ENCODE measurements around the gene TNFRSF12A.
"Not testable (repeated sequence)": the region's sequence is repeated elsewhere in the genome, so short reads cannot be mapped to it uniquely, and the experiment has no call there.

The TNFRSF12A gene

GRCh38 chr16:3051494-3051893 is 31.3 kb downstream of the TNFRSF12A start:
- DNase-seq, result no peak

DNA sequence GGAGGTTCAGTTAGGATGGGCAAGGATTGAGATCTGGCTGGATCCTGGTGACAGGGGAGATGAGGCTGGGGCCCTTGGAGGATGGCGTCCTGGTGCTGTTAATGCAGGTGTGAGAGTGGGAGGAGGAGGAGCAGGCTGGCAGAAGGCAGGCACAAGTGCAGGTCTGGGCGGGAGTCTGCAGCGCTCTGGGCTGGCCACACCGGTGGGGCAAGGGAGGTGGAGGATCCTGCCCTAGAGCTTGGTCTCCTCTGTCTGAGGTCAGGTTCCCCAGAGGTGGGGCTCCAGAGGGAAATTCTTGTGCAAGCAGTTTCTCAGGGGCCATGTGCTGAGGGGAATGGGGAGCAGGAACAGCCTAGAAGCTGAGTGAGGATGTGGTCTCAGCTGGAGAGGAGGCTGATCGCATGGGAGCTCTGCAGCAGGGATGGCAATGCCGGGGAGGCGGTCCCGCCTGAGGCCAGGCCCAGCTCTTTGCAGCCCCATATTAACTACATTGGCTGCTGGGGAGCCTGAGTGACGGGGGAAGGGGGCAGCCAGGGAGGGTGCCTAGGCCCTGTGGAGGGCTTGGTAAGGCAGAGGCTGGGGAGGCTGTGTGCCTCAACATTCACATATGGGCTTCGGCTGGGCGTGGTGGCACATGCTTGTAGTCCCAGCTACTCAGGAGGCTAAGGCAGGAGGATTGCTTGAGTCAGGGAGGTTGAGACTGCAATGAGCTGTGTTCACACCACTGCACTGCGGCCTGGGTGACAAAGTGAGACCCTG is 32.6 kb downstream of the TNFRSF12A start:
- DNase-seq, result not testable (repeated sequence)

GRCh38 chr16:3053330-3053710 is 33.2 kb downstream of the TNFRSF12A start:
- not testable (repeated sequence) for DNase-seq

DNA sequence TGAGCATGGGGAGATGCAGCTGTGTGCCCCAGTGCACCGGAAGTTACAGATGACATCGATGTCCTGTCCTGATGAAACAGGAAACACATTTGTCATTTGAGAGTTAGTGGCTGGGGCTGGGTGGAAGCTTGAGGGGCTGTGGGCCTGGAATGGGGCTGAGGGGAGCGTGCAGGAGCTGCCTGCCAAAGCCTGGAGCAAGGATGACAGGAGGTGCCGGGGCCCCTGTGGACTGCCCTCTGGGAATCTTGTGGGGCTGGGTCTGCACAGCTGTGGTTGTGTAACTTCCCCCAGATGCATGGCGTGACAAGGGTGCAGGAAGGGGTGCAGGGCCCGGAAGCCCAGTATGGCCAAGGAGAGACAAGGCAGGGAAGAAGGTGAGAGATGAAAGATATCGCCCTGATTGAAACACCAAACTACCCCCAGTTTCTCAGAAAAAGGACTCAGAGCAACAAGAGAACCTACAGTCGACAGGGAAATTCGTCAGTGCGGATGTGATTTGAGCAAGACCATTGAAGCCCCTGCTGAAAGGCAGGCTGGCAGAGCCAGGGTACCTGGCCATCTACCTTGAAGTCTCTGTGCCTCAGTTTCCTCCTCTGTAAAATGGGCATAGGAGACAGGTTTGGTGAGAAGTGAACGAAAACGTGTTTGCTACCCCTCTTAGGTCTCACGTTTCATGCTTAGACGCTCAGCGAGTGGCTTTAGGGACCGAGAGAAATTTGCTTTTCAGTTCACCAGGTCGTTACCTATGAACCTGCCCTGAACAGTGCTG is 35.0 kb downstream of the TNFRSF12A start:
- no peak for DNase-seq

DNA sequence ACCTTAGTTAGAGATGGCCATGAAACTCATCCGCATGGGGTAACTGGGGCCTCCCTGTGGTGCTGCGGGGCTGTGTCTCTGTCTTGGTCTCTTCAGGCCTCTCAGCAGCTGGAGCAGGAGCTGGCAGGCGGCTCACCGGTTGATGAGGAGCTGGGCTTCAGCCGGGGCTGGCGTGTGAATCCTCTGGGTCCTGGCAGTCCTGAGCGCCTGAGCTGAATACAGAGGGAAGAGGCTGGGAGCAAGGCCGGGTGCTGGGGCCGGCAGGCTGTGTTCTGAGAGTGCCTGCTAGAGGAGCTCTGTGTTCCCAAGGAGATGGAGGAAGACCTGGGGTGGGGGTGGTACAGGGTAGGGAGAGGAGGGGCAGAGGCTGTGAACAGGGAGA is 35.6 kb downstream of the TNFRSF12A start:
- not testable (repeated sequence) for DNase-seq

GRCh38 chr16:3056336-3057180 is 36.4 kb downstream of the TNFRSF12A start:
- no peak for DNase-seq

DNA sequence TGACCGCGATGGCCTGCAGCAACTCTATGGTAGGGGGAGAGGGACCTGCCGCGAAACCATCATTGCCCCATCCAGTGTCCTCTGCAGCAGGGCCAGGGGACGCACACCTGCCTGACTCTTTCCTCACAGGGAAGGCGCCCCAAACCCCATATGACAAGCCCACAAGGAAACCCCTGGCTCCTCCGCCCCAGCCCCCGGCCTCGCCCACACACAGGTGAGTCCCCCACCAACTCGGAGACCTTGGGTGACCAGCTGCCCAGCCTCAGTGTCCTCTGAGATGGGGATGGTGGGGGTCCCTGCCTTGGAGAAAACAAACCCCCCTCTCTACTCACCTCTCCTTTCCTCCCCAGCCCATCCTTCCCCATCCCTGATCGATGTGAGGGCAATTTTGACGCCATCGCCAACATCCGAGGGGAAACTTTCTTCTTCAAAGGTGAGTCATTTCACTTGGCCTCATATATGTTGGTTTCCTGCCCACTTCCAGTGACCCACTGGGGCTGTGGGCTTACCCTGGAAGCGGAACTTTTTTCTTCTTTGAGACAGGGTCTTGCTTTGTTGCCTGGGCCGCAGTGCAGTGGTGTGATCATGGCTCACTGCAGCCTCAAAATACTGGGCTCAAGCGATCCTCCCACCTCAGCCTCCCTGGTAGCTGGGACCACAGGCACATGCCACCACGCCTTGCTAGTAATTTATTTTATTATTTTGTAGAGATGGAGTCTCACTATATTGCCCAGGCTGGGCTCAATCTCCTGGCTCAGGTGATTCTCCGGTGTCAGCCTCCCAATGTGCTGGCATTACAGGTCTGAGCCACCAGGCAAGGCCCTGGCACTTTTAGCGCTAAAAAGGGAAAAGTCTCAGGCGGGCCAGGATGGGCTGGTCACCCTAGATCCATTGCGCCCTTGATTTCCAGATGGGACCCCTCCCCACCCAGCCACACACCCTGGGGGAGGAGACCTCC is 37.3 kb downstream of the TNFRSF12A start:
- no peak for DNase-seq

DNA sequence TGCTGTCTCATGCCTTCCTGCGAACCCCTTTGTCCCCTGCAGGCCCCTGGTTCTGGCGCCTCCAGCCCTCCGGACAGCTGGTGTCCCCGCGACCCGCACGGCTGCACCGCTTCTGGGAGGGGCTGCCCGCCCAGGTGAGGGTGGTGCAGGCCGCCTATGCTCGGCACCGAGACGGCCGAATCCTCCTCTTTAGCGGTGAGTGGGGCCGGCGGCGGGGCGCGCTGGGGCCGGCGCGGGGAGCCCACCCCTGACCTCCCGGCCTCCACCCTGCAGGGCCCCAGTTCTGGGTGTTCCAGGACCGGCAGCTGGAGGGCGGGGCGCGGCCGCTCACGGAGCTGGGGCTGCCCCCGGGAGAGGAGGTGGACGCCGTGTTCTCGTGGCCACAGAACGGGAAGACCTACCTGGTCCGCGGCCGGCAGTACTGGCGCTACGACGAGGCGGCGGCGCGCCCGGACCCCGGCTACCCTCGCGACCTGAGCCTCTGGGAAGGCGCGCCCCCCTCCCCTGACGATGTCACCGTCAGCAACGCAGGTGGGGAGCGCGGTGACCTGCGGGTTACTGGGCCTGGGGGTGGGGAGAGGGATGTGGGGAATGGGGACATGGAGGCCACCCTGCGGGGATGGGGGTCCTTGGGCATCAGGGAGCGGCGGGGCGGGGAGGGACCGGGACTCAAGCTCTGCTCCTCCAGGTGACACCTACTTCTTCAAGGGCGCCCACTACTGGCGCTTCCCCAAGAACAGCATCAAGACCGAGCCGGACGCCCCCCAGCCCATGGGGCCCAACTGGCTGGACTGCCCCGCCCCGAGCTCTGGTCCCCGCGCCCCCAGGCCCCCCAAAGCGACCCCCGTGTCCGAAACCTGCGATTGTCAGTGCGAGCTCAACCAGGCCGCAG is 38.2 kb downstream of the TNFRSF12A start:
- no peak for DNase-seq

- peak; percentile 30 for DNase-seq
Measured at GRCh38 chr16:3059041-3059722, 39.0 kb downstream of the TNFRSF12A start.

DNA sequence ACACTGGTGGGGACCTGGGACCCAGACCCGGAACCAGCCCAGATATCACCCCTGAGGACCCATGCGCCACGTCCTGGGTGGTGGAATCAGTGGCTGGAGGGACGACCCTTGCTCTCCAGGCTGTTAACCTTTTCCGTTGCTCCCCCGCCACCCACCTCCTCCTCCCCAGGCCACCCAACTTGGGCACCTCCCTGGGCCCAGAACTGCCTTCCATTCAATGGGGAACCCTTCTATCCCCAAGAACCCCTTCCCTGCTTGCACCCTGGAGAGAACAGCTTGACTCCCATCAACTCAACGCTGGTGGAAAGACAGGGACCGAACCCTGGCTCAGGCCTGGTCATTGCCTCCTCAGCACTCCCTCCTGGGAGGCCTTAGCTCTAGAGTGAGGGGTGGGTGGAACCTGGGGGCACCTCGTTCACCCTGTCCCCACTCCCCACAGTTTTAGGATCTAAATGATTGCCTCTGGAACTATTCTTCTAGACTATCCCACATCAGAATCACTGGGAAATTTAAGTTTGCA is 39.6 kb downstream of the TNFRSF12A start:
- DNase-seq, result no peak

DNA sequence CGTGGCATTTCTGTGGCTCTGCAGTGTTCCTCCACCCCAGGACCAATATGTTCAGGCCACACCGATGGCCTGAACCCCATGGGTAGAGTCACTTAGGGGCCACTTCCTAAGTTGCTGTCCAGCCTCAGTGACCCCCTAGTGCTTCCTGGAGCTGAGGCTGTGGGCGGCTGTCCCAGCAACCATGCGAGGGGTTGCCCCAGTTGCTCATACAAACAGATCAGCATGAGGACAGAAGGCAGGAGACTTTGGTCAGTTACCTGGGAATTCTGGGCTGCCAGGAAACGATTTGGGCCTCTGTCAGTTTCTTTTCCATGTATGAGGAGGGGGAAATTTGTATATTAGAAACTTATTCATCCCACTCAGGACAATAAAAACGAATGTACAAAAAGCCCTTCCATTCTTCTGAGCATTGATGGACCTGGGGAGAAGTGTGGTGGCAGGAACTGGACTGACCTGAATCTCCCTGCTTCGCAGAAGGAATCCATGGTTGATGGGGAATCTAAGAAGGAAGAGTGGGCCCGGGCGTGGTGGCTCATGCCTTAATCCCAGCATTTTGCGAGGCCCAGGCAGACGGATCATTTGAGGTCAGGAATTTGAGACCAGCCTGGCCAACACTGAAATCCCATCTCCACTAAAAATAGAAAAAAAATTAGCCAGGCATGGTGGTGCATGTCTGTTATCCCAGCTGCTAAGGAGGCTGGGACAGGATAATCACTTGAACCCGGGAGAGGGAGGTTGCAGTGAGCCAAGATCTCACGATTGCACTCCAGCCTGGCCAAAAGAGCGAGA is 40.4 kb downstream of the TNFRSF12A start:
- DNase-seq, result no peak

- DNase-seq, result no peak
Measured at GRCh38 chr16:3062553-3062952, 42.4 kb downstream of the TNFRSF12A start.

GRCh38 chr16:3063625-3064386 is 43.6 kb downstream of the TNFRSF12A start:
- DNase-seq, result no peak

GRCh38 chr16:3065069-3065741 is 45.0 kb downstream of the TNFRSF12A start, which contains the start of gene IL32:
IL32 (plus strand) TSS chr16:3065640; CDS start chr16:3065812, 172 bp downstream.
- no peak for DNase-seq

DNA sequence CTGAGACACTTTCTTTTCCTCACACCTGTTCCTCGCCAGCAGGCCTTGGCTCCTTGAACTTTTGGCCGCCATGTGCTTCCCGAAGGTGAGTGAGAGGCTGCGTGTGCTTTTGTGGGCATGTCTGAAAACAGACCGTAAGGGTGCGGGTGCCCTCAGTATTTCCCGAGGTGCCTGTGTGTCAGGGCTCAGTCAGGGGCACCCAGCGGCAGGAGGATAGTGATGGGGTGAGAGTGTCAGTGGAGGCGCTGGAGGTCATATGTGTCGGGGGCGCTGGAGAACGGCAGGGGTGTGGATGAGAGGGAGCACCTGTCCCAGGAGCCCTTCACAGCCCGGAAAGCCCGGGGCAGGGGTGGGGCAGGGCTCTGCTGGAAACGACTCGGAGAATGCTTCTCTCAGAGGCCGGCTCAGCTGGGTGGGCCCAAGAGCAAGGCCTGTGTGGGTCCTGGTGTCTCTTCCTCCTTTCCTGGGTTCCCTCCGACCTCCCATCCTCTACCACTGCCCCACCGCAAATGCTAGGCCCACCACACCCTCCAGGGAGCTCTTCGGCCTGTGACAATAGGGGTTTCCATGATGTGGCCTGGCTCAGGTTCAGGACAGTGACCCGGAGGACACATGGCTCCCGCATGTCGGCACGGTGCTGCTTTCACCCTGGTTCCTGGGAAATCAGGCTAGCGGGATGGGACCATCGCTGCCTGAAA is 45.7 kb downstream of the TNFRSF12A start:
- DNase-seq, result no peak

GRCh38 chr16:3066440-3066748 is 46.2 kb downstream of the TNFRSF12A start:
- no peak for DNase-seq

DNA sequence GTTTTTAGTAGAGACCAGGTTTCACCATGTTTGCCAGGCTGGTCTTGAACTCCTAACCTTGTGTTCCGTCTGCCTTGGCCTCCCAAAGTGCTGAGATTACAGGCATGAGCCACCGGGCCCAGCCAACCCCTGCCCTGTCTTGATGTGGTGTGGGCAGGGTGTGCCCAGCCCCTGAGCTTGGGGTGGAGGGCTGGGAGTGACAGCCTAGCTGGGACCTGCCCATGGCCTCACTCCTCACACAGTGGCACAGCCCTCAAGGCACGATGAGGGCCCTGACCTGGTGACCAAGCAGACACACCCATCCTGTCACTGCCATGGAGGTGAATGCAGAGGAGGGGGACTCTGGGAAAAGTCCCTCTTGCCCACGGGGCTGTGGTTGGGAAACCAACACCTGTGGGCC is 48.3 kb downstream of the TNFRSF12A start:
- no peak for DNase-seq
